ENCODE data around the gene CCSER1.
"Not testable (repeated sequence)": the region's sequence is repeated elsewhere in the genome, so short reads cannot be mapped to it uniquely, and the experiment has no call there.

The CCSER1 gene

DNA sequence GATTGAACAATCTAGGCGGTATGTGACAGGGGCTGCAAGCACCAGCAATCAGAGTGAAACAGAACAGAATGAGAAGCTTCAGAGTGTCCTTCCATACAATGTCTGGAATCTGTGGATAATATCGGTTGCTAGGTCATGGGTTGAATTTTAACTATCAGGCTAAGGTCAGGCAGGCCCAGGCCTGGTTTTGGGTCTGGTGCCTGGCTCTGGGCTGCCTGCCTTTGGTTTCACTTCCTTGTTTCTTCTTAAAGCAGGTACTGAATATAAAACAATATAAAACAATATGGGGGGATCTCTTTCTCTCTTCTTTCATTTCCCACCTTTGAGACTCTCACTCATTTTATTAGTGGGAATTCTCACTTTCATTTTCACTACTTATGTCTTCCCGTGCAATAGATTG lies 962.0 kb downstream of the CCSER1 start:
- no peak for DNase-seq

- no peak for DNase-seq
Measured at GRCh38 chr4:91092398-91092980, 965.3 kb downstream of the CCSER1 start.

DNA sequence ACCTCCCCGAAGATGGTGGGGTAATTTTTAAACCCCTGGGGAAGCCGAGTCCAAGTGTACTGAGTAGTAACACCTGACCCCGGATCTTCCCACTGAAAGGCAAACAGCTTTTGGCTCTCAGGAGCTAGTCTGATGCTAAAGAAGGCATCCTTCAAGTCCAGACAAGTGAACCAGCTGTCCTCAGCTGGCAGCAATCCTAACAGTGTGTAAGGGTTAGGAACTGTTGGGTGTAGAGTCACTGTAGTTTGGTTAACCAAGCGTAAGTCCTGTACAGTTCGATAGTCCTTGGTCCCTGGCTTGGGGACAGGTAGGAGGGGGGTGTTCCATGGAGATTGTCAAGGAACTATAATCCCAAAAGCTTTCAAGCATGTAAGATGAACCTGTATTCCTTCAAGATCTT lies 967.0 kb downstream of the CCSER1 start:
- DNase-seq: not testable (repeated sequence)

- no peak for DNase-seq
Measured at GRCh38 chr4:91099666-91100065, 972.5 kb downstream of the CCSER1 start.

GRCh38 chr4:91108751-91109150 lies 981.6 kb downstream of the CCSER1 start:
- DNase-seq: no peak

DNA sequence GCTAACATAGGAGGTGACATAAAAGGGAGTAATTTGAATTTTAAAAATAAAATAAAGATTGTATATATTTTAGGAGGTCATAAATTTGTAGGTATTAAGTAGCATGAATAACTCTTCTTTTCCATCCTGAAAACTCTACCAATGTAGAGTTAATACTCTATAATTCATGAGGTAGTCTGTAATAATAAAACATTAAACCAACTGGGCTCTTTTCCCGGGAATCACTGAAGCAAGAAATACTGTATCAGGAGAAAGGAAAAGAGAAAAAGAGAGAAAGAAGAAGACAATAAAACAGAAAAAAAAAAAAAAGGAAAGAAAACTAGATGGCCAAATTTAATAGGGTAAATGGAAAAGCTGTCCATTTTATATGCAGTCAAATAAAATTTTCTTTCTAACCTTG lies 984.4 kb downstream of the CCSER1 start:
- DNase-seq: no peak

- DNase-seq: no peak
Measured at GRCh38 chr4:91113130-91113706, 986.0 kb downstream of the CCSER1 start.

GRCh38 chr4:91114386-91114785 lies 987.2 kb downstream of the CCSER1 start:
- no peak for DNase-seq

GRCh38 chr4:91116861-91117260 lies 989.7 kb downstream of the CCSER1 start:
- DNase-seq: no peak

- DNase-seq: no peak
Measured at GRCh38 chr4:91118597-91118996, 991.4 kb downstream of the CCSER1 start.

GRCh38 chr4:91123742-91124141 lies 996.5 kb downstream of the CCSER1 start:
- DNase-seq: no peak

GRCh38 chr4:91127192-91127591 lies 1000.0 kb downstream of the CCSER1 start:
- DNase-seq: no peak

GRCh38 chr4:91127831-91128230 lies 1000.6 kb downstream of the CCSER1 start:
- no peak for DNase-seq

GRCh38 chr4:91128519-91128918 lies 1001.3 kb downstream of the CCSER1 start:
- no peak for DNase-seq

DNA sequence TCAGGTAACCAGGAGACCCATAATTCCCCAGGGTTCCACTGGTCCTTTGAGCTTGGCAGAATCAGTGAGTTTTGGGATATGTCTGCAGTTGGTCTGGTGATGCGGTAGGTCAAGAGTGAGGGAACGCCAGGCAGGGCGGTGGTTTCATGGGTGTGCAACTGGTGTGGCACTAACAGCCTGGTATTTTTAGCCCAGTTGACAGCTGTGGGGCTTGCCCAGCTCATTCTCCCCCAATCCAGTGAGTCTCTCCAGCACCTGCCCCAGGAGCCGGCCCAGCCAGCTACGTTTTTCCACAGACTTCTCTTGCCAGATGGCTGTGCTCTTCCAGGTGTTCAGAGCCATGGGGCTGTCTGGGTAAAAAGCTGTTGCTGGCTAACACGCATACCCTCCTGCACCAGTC lies 1019.9 kb downstream of the CCSER1 start:
- DNase-seq: no peak

DNA sequence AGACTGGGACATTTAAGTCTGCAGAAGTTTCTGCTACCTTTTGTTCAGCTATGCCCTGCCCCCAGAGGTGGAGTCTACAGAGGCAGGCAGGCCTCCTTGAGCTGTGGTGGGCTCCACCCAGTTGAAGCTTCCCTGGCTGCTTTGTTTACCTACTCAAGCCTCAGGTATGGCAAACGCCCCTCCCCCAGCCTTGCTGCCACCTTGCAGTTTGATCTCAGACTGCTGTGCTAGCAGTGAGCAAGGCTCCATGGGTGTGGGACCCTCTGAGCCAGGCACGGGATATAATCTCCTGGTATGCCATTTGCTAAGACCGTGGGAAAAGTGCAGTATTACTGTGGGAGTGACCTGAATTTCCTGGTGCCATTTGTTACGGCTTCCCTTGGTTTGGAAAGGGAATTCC lies 1026.8 kb downstream of the CCSER1 start:
- DNase-seq: not testable (repeated sequence)

DNA sequence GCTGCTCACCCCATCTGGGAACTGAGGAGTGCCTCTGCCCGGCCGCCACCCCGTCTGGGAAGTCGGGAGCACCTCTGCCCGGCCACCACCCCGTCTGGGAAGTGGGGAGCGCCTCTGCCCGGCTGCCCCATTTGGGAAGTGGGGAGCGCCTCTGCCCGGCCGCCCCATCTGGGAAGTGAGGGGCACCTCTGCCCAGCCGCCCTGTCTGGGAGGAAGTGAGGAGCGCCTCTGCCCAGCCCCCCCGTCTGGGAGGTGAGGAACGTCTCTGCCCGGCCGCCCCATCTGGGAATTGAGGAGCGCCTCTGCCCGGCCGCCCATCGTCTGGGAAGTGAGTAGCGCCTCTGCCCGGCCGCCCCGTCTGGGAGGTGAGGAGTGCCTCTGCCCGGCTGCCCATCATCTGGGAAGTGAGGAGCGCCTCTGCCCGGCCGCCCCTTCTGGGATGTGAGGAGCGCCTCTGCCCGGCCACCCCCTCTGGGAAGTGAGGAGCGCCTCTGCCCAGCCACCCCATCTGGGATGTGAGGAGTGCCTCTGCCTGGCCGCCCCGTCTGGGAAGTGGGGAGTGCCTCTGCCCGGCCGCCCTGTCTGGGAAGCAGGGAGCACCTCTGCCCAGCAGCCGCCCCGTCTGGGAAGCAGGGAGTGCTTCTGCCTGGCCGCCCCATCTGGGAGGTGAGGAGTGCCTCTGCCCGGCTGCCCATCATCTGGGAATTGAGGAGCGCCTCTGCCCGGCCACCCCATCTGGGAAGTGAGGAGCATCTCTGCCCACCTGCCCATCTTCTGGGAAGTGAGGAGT lies 1040.9 kb downstream of the CCSER1 start:
- DNase-seq: not testable (repeated sequence)

DNA sequence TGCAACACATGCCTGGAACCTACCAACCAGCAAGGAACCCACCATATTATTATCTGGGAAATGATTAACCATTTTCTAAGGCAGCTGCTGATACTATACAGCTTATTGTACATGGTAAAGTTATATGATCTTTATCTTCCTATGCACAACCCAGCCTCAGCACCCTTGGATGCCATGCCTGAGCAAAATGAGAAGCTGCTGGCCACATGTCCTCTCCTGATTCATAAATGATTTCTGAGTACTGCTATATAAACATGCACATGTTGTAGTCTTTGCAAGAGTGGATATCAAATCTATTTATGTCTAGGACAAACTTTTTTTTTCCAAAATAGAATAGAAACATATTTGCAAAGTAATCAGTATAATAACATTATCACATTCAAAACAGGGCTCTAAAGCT lies 1043.6 kb downstream of the CCSER1 start:
- DNase-seq: no peak

- DNase-seq: no peak
Measured at GRCh38 chr4:91171217-91171616, 1044.0 kb downstream of the CCSER1 start.

GRCh38 chr4:91185061-91185460 lies 1057.9 kb downstream of the CCSER1 start:
- not testable (repeated sequence) for DNase-seq

DNA sequence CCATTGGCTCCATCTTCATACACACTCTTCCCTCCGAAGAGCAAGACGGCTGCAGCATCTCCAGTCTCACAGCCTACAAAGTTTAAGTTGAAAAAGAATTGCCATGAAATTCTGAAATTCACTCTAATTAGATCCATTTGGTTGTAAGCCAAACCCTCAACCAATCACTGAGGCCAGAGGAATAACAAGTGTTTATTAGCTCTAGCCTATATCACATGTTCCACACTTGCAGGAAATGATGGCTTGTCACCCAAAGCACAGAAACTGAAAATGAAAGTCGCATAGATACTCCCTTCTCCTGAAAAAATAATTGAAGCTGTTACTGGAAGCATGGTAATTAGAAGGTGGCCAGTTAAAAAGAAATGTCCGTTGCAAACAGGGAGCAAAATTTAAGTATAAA lies 1071.8 kb downstream of the CCSER1 start:
- DNase-seq: no peak

- no peak for DNase-seq
Measured at GRCh38 chr4:91207535-91207934, 1080.3 kb downstream of the CCSER1 start.

GRCh38 chr4:91212211-91212610 lies 1085.0 kb downstream of the CCSER1 start:
- DNase-seq: no peak

DNA sequence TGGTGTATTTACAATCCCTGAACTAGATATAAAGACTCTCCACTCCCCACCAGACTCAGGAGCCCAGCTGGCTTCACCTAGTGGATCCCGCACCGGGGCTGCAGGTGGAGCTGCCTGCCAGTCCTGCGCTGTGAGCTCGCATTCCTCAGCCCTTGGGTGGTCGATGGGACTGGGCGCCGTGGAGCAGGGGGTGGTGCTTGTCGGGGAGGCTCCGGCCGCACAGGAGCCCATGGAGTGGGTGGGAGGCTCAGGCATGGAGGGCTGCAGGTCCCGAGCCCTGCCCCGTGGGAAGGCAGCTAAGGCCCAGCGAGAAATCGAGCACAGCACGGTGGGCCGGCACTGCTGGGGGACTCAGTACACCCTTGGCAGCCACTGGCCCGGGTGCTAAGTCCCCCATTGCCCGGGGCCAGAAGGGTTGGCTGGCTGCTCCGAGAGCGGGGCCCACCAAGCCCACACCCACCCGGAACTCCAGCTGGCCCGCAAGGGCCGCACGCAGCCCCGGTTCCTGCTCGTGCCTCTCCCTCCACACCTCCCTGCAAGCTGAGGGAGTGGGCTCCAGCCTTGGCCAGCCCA lies 1090.7 kb downstream of the CCSER1 start:
- not testable (repeated sequence) for DNase-seq

All from activated CD8-positive, alpha-beta memory T cell treated with anti-CD3 and anti-CD28 coated beads, Interleukin-2, amount 50 U/mL, for 4 hours (primary cell).